Measurements from ENCODE around the gene SRCIN1. TPM values are rescaled to one million over a fixed set of nuclear protein-coding genes. Genes with fewer than 3 reads are reported as not detected.

The SRCIN1 gene
- total and polyA plus RNA-seq, 2 donors (not counting 1 experiment from before 2014, with no cell fraction given): 0.44 to 1.1 TPM

DNA sequence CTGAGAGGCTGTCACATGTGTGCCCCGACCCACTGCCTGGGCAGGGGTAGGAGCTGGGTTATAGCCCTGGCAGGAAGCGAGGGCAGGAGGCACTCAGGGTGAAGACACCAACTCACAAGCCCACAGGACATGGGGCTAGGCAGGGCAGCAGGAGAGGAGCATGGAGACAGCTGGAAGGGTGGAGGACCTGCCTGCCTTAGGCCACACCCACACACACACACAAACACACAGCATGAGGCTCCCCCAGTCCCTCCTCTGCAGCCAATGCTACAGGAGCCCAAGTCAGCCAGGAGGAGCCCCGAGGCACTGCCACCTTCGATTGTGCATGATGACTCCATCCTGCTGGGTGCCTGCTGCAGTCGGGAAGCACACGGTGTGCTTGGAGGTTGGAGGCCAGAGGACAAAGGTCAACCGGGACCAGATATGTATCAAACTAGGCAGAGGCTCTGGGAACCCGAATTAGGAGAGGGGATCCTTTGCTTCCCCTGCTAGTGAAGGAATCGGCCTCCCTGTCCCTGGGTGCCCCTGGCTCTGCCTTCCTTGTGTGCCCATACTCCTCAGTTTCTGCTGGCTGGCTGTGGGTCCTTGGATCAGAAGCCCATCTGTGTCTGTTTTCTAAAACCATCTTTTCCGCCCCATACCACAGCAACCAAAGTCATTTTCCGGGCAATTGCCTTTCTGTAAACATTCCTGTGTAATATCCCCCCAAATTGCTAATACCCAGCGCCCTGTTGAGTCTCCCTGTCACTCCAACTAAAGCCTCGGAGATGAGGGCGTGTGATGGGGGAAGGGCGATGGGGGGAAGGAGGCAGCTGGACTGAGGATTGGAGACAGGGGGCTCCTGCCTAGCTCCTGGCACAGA lies 20.5 kb downstream of the SRCIN1 start:
- TF ChIP-seq, protein P1, sequence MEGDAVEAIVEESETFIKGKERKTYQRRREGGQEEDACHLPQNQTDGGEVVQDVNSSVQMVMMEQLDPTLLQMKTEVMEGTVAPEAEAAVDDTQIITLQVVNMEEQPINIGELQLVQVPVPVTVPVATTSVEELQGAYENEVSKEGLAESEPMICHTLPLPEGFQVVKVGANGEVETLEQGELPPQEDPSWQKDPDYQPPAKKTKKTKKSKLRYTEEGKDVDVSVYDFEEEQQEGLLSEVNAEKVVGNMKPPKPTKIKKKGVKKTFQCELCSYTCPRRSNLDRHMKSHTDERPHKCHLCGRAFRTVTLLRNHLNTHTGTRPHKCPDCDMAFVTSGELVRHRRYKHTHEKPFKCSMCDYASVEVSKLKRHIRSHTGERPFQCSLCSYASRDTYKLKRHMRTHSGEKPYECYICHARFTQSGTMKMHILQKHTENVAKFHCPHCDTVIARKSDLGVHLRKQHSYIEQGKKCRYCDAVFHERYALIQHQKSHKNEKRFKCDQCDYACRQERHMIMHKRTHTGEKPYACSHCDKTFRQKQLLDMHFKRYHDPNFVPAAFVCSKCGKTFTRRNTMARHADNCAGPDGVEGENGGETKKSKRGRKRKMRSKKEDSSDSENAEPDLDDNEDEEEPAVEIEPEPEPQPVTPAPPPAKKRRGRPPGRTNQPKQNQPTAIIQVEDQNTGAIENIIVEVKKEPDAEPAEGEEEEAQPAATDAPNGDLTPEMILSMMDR (IDR thresholded peaks at IDR 0.05): no peak
- TF ChIP-seq EZH2 (IDR thresholded peaks at IDR 0.05; ENCODE audit: borderline replicate concordance, insufficient read depth, low read depth, low read length, poor library complexity, severe bottlenecking): no peak
- Histone ChIP-seq H3K9ac (ENCODE audit: low read length) (no peak overlapping the region), H3K4me3 (ENCODE audit: control extremely low read depth in 1 of 5, extremely low read depth in 1 of 5, insufficient read depth in 1 of 5, low read depth in 2 of 5, low read length in 4 of 5) (no peak overlapping the region), H3K36me3 (replicated peaks in 1 of 2; ENCODE audit: control extremely low read depth in 1 of 2, control insufficient read depth in 1 of 2, extremely low read depth in 1 of 2, insufficient read depth in 2 of 2, low read length in 1 of 2) (no peaks in the 10 kb centered on the region), H3K4me2 (replicated peaks; ENCODE audit: low read depth, low read length, poor library complexity, severe bottlenecking) (no peak overlapping the region), H3K27me3 (replicated peaks in 1 of 4; ENCODE audit: control extremely low read depth in 1 of 4, control insufficient read depth in 3 of 4, insufficient read depth in 4 of 4, low read length in 3 of 4) (peaks cover 0 to 81% (median 25%) of the 10 kb centered on the region in 4 experiments), H2AFZ (ENCODE audit: insufficient read depth, low read depth, low read length, poor library complexity, severe bottlenecking) (no peak overlapping the region), H3K4me1 (ENCODE audit: control insufficient read depth in 2 of 2, insufficient read depth in 2 of 2, low read length in 2 of 2) (peaks cover 9 to 14% of the 10 kb centered on the region in 2 donors), H4K20me1 (ENCODE audit: control insufficient read depth, insufficient read depth, low read length, poor library complexity, severe bottlenecking) (no peaks in the 10 kb centered on the region), H3K27ac (ENCODE audit: low read length in 2 of 2) (no peak overlapping the region), H3K9me3 (ENCODE audit: control extremely low read depth in 1 of 3, control insufficient read depth in 2 of 3, insufficient read depth in 1 of 3, low read length in 2 of 3) (peaks cover 0 to 3% (median 0%) of the 10 kb centered on the region in 3 donors), H3K79me2 (ENCODE audit: control insufficient read depth, insufficient read depth, low read length) (no peaks in the 10 kb centered on the region)
- ATAC-seq (ENCODE audit: low read depth) (no peak), DNase-seq (no peak)
- H3K4me3 Mint-ChIP-seq: no peak overlapping the region
- H3K27ac Mint-ChIP-seq: no peak overlapping the region
- intact Hi-C loops (cut with micrococcal nuclease): no loop called here
- POLR2A ChIA-PET: no interaction called here
- H3K4me1 Mint-ChIP-seq: peaks cover 2% of the 10 kb centered on the region
- H3K9me3 Mint-ChIP-seq (ENCODE audit: insufficient read depth): no peaks in the 10 kb centered on the region
- peaks cover 51% of the 10 kb centered on the region for H3K27me3 Mint-ChIP-seq
- 40% methylated on average over 10 of the region's 15 CpGs for WGBS (ENCODE audit: insufficient coverage)
- CTCF ChIA-PET: interaction anchor here (0.7 to 8.4 kb wide), 5 partner anchors 11 to 82 kb away, joined by 3 to 196 read pairs (median 3); no protein-coding TSS in a partner anchor

Data from B cell (primary cell).